ENCODE data around the gene PIGN. TPM values are rescaled to one million over a fixed set of nuclear protein-coding genes. Genes with fewer than 3 reads are reported as not detected.

The PIGN gene
- total RNA-seq, 4 donors from 2014 or later = 26.1 to 48.8 (median 34.6) TPM

GRCh38 chr18:62196079-62196478, 9.2 kb upstream of the PIGN start:
- Histone ChIP-seq H3K9me3 (no peaks in the 10 kb centered on the region), H3K36me3 (no peaks in the 10 kb centered on the region), H3K27me3 (no peaks in the 10 kb centered on the region), H3K4me3 (no peak overlapping the region), H3K27ac (peak overlapping the region in 1 of 4 donors; percentile 79), H3K4me1 (peaks cover 5 to 78% (median 19%) of the 10 kb centered on the region in 3 donors)
- intact Hi-C loops (cut with DNase I) = no loop called here
- 93 to 94% methylated on average over 7 of the region's 7 CpGs for WGBS, 2 donors
- no peak for DNase-seq
- TF ChIP-seq POLR2A (IDR thresholded peaks at IDR 0.05) = no peak
- TF ChIP-seq, protein P1, sequence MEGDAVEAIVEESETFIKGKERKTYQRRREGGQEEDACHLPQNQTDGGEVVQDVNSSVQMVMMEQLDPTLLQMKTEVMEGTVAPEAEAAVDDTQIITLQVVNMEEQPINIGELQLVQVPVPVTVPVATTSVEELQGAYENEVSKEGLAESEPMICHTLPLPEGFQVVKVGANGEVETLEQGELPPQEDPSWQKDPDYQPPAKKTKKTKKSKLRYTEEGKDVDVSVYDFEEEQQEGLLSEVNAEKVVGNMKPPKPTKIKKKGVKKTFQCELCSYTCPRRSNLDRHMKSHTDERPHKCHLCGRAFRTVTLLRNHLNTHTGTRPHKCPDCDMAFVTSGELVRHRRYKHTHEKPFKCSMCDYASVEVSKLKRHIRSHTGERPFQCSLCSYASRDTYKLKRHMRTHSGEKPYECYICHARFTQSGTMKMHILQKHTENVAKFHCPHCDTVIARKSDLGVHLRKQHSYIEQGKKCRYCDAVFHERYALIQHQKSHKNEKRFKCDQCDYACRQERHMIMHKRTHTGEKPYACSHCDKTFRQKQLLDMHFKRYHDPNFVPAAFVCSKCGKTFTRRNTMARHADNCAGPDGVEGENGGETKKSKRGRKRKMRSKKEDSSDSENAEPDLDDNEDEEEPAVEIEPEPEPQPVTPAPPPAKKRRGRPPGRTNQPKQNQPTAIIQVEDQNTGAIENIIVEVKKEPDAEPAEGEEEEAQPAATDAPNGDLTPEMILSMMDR (IDR thresholded peaks at IDR 0.05) = no peak

- Histone ChIP-seq H3K4me1 (peaks cover 5 to 79% (median 18%) of the 10 kb centered on the region in 3 donors), H3K27ac (peak overlapping the region in 3 of 4 donors; percentile 86 to 93 (median 90)), H3K9me3 (no peaks in the 10 kb centered on the region), H3K4me3 (peak overlapping the region; percentile 84 to 94 (median 92)), H3K36me3 (no peaks in the 10 kb centered on the region), H3K27me3 (no peaks in the 10 kb centered on the region)
- 15 to 21% methylated on average over 2 of the region's 2 CpGs for WGBS, 2 donors
- TF ChIP-seq POLR2A (IDR thresholded peaks at IDR 0.05) = no peak
- TF ChIP-seq, protein P1 (IDR thresholded peaks at IDR 0.05) = no peak
- DNase-seq = no peak
- intact Hi-C loops (cut with DNase I) = no loop called here
Measured at GRCh38 chr18:62189208-62189607, 2.4 kb upstream of the PIGN start.

GRCh38 chr18:62187543-62188510, 971 bp upstream of the PIGN start:
- 1% methylated on average over 9 to 10 of the region's 54 CpGs for WGBS, 2 donors
- DNase-seq = no peak
- Histone ChIP-seq H3K4me3 (peak overlapping the region; percentile 84 to 94 (median 92)), H3K27me3 (no peaks in the 10 kb centered on the region), H3K36me3 (no peaks in the 10 kb centered on the region), H3K4me1 (peaks cover 2 to 73% (median 18%) of the 10 kb centered on the region in 3 donors), H3K9me3 (no peaks in the 10 kb centered on the region), H3K27ac (peak overlapping the region; percentile 86 to 93 (median 90))
- intact Hi-C loops (cut with DNase I) = no loop called here
- TF ChIP-seq, protein P1 (IDR thresholded peaks at IDR 0.05) = no peak
- TF ChIP-seq POLR2A (IDR thresholded peaks at IDR 0.05) = no peak

GRCh38 chr18:62186499-62186773, 420 bp downstream of the PIGN start:
- Histone ChIP-seq H3K27me3 (no peaks in the 10 kb centered on the region), H3K36me3 (no peaks in the 10 kb centered on the region), H3K4me3 (peak overlapping the region; percentile 84 to 94 (median 92)), H3K27ac (peak overlapping the region; percentile 84 to 93 (median 90)), H3K4me1 (peaks cover 0 to 66% (median 18%) of the 10 kb centered on the region in 3 donors), H3K9me3 (no peaks in the 10 kb centered on the region)
- 0% methylated on average over 7 to 10 of the region's 12 CpGs for WGBS, 2 donors
- no peak for DNase-seq
- no peak for TF ChIP-seq POLR2A (IDR thresholded peaks at IDR 0.05)
- TF ChIP-seq, protein P1 (IDR thresholded peaks at IDR 0.05) = peak in 1 of 6 experiments; percentile 1
- intact Hi-C loops (cut with DNase I) = no loop called here

- Histone ChIP-seq H3K36me3 (peaks cover 0 to 5% (median 0%) of the 10 kb centered on the region in 3 donors), H3K4me3 (no peak overlapping the region), H3K9me3 (no peaks in the 10 kb centered on the region), H3K27me3 (no peaks in the 10 kb centered on the region), H3K4me1 (peaks cover 0 to 38% (median 2%) of the 10 kb centered on the region in 3 donors), H3K27ac (no peak overlapping the region)
- intact Hi-C loops (cut with DNase I) = loop anchor here (5.0 kb wide), 1 partner anchor 69 kb away; no protein-coding TSS in a partner anchor
- DNase-seq = no peak
- WGBS, 2 donors = 2 to 13% methylated on average over 2 of the region's 2 CpGs
- no peak for TF ChIP-seq POLR2A (IDR thresholded peaks at IDR 0.05)
- TF ChIP-seq, protein P1 (IDR thresholded peaks at IDR 0.05) = peak; percentile 87 to 98 (median 96)
Measured at GRCh38 chr18:62183578-62184195, 3.2 kb downstream of the PIGN start.

Measured in esophagus squamous epithelium (tissue), 5 donors.